GM18873 (cell line): ENCODE data around the gene CCDC187.
"Not testable (repeated sequence)": the region's sequence is repeated elsewhere in the genome, so short reads cannot be mapped to it uniquely, and the experiment has no call there.

ENCODE experiments used
- ATAC-seq: cut with Tn5 transposase; IDR thresholded peaks from one replicate; pipeline ENCODE4 v1.9.1; 2021; ENCODE audit warnings: mild to moderate bottlenecking, moderate library complexity, moderate number of reproducible peaks; ENCODE audit not compliant: unreplicated experiment, low FRiP score

CCDC187 gene

DNA sequence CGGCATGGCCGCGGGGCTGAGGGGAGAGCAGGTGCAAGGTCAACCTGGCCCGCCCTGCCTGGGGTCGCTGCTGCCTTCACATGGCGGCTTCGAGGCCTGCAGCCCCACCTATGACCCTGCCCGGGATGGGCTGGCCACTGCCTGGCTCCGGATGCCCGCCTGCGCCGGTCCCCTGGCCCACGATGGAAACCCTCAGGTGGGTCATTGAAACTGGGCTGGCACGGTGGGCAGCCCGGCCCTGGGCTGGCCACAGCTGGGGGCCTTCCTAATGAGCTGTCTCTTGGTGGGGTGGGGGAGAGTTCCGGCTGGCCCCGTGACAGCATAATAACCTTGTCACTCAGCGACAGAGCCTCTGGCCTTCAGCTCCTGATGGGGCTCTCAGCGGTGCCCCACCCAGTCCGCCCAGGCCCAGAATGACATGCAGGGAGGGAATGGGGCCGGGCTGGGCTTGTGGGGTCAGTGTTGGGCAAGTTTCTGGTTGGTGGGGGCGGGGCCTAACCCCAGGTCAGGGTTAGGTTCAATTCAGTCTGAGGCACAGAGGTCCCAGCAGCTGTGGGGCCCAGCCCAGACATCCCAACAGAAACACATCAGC, at the start of gene CCDC187:
Gene CCDC187 (minus strand): TSS at position 270 of the 592 bp plus-strand sequence. CDS start 264 bp downstream, at position 6.
- ATAC-seq = no peak

DNA sequence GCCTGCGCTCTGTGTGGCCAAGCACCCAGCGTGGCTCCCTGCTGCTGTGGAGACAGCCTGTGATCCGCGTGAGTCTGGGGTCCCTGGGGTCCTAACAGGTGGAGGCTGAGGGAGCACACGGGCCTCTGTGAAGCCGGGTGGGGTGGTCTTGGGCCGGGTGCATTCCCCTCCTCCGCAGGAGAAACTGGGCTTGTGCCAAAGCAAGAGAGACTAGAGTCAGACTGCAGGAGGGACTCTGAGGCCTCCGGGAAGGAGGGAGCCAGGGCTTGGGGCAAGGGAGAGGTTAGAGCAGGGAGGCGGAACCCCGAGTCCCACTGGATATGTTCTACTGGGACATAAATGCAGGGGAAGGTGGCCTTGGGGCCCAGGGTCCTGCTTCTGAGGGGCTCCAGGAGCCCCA, 49.2 kb upstream of the CCDC187 start:
- no peak for ATAC-seq

DNA sequence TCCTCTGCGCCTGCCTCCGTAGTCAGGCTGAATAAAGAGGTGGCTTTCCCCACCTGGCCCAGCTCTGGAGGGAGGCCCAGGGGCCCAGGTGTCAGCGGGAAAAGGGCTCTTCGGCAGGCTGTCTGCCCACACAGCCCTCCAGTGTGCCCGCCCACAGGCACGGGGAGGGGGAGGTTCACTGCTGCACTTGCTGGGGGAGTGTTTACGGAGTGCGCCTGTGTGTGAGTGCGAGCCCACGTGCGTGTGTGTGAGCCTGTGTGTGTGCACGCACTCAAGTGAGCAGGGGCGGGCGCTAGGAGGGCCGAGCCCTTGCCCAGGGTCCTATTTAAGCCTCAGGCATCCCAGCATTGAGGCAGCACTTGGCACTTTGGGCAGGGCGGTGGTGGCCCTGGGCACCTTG, 48.8 kb upstream of the CCDC187 start:
- no peak for ATAC-seq

DNA sequence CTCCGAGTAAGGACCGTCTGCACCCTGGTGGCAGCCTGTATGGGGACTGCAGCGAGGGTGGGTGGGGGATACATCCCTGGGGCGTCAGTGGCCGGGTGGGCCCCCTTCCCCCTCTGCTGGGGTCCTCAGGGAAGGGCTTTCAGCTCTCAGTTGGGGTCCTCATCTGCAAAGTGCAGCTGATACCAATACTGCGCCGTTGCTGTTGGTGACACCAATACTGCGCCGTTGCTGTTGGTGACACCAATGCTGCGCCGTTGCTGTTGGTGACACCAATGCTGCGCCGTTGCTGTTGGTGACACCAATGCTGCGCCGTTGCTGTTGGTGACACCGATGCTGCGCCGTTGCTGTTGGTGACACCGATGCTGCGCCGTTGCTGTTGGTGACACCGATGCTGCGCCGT, 48.0 kb upstream of the CCDC187 start:
- ATAC-seq = not testable (repeated sequence)

DNA sequence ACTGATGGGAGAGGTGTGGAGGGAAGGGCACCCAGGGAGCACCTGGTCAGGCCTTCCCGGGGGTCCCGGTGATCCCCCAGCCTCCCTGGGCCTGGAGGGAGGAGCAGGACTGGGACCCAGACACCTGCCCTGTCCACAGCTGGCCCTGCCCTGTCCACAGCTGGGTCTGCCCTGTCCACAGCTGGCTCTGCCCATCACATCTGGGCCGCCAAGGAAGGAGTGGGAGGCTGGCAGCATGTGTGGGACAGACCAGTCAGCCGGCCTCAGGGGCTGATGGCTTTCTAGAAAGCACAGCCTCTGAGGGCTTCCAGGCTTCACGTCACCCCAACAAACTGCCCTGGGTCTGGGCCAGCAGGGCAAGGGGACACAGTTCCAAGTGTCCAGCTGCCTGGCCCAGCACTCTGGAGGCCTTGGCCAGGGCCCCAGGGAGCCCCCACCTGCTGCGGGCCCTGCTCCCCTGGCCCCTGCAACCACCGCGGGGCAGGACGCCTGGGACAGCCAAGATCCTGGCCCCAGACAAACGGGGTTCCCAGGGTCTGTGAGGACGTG, 47.4 kb upstream of the CCDC187 start:
- ATAC-seq = no peak

DNA sequence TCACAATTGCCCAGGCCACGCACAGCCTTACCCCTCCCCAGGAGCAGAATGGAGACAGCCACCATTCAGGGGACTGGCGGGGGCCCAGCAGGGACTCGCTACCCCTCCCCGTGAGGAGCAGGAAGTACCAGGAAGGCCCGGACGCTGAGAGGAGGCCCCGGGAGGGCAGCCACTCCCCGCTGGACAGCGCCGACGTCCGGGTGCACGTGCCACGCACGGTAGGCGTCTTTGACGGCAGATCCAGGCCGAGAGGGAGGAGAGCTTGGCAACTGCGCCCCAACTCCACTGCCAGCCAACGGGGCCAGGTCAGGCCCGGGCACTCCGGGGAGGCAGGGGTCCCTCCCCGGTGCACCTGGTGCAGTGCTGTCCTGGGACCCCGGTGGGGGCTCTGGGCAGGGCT, 45.7 kb upstream of the CCDC187 start:
- ATAC-seq = no peak

DNA sequence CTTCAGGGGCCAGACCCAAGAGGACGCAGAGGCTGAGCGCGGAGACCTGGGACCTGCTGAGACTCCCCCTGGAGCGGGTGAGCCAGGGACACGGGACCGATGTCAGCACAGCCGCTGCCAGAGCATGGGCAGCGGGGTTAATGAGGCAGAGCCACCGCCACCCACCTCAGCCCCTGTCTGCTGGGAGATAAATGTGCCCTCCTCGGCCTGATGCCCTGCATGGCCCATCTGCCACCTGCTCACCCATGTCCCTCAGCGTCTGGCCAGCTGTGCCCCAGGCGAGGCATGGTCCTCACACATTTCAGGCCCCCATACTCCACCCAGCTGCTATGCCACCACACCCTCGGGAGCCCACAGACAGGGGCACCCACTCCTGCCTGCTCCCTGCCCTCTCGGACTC, 44.8 kb upstream of the CCDC187 start:
- no peak for ATAC-seq

DNA sequence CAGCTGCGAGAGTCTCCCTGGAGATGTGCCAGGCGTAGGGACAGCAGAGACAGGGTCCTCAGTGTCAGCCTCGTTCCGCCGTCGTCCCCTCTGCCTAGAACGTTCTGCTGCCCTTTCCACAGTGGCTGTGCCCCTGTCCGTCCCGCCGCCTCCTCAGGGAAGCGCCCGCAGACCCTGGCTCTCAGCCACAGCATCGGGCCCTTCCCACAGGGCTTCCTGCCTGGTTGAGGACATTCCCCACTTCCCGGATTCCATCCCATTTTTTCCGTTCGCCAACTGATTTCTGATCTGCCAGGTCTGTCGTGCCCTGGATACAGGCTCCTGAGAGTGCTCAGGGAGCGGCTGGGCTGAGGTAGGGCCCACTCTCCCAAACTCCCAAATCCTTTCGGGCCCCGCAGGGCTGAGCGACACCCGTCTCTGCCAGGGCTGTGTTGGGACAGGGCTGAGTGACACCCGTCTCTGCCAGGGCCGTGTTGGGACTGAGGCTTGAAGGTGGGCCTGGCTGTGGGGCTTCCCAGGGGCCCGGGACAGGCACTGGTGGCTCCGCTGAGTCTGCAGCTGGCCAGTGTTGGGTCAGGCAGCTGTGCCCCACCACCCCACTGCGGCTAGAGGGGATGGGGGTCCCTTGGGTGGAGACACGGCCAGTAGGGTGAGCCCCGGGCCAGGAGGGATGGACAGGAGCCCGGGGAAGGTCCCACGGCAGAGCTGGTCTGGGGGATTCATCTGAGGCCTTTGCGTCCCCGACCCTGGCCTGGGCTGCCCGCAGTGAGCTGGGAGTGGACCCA, 43.8 kb upstream of the CCDC187 start:
- ATAC-seq = no peak

DNA sequence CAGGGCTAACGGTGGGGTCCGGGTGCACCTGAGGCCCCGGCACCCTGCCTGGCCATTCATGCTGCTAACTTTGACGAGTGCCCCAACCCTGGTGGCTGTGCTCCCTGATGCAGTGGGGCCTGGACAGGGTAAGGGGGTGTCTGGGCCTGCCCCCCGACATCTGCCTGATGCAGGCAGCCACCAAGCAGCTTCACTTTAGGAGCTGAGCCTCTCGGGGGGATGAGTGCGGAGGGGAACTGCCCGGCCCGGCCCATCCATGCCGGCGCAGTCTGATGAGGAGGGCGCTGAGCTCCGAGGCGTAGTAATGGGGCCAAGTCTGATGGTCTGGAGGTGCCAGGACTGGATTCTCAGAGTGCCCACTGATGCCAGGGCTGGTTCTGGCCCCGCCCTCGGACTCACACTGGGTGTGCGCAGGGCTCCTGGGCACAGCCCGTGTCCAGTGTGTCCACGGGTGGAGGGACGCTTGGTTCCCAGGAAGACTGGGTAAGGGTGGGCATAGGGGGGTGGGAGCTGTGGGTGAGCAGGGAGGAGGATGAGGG, 43.1 kb upstream of the CCDC187 start:
- ATAC-seq = no peak

DNA sequence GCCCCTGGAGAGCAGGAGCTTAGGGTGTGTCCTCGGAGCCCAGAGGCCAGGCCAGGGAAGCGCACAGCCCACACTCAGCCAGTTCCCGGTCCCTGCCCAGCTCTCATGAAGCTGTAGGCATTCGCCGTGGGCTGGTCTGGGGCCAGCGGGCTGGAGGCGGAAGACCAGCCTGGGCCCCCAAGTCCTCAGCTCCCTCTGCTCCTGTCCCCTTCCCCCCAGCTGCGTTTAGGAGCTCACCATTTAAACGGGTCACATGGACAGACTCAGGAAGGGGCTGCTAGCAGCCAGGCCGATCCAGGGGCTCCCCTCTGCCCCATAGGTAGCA, 42.2 kb upstream of the CCDC187 start:
- ATAC-seq = no peak

DNA sequence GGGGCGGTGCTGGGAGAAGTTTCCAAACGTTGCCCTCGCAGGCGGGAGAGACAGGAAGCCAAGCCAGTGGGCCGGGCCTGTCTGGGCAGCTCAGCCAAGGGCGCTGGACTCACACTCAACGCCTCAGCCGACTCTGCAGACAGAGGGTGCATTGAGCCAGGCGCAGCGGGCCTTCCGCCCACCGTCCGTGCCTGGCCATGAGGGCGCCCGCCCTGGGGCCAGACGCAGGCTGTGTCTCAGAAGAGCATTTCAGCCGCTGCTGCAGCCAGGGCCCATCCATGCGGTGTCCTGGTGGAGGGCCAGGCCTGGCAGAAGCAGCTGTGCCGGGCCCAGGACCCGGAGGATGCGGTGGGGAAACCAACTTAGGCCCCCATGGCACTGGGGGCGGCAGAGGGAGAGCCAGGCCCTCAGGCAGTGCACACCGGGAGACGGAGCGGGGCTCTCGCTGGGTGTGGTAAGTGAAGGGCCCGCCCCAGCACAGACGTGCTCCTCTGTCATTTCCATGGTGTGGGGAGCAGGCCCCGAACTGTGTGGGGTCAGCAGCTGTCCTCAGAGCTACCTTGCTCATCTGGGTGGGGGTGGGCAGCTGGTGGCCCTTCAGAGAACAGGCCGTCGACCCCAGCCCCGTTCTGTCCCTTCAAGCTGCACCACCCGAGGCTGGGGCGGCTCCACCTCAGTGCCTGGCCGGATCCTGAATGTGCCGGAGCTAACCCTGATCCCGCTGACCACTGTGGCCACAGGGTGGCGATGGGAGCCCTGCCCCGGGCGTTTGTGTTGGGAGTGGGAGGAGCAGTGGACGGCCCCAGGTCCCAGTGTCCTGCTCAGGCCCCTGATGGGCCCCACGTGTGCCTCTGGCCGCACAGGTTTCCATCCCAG, 41.6 kb upstream of the CCDC187 start:
- no peak for ATAC-seq

DNA sequence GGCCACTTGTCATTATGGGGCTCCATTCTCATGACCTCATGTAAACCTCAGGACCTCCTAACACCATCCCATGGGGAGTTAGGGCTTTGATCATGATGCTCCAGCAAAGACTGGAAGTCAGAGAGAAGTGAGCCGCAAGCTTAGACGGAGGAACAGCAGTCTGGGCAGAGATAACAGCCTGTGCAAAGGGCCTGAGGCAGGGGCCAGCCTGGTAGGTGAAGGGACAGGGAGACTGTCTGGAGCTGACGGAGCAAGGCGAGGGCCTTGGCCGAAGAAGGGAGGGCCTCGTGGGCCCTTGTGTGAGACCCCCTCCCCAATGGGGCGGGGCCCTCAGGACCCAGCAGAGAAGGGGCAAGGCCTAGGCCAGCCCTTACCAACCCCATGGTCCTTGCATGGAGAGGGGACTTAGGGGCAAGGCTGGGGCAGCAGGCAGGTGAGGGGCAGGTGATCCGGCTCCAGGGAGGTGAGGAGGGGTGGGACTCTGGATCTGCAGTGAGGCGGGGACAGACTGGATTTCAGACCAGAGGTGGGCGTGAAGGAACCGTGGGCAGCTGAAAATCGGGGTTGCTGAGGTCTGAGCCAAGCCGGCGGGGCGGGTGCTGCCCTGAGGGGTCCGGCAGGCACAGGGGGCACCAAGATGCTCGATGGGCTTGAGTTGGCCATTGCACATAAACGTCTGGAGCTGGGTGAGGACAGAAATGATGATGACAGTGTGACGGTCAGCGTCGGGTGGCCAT, 40.8 kb upstream of the CCDC187 start:
- no peak for ATAC-seq

DNA sequence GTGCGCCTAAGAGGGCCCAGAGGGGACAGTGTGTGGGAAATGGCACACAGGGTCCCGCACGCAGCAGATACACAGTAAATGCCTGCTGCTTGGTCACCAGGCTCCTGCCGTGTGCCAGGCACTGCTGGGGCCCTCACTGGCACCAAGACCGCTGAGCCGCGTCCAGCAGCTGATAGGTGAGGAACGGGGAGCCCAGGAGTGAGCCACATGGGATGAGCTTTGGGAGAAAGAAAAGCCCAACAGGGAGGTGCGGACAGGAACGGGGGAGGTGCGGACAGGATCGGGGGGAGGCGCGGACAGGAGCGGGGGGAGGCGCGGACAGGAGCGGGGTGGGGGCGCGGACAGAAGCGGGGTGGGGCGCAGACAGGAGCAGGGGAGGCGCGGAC, 40.0 kb upstream of the CCDC187 start:
- ATAC-seq = no peak

DNA sequence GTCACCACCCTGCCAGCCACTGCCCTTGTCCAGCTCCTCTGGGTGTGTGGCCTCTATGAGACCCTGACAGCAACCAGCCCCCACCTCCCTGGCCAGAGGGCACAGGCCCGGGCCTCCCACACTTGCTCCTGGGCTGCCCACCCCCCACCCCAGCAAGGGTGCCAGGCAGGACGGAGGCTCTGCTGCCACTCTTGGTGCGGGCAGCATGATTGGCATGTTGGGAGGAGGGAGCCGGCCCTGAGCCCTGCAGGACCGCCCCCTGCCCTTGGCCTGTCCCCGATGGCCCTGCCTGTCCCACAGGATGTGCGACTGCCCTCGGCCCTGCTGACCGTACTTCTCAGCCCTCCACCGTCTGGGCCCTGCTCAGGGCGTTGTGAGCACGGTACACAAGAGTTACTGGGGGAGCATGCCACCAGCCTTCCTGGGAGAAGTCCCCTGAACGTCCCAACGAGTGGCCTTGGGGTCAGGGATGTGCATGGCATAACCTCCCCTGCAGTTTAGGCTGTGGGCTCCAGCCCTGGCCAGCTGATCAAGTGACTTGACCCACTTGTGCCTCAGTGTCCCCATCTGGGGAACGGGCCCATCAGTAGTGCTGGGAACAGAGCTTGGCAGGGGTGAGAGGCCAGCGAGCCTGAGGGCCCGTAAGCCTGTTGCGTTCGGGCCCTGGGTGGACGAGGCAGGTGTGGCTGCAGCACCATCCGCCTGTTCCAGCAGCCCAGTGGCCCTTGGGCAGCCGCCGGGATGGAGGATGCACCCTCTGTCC, 39.4 kb upstream of the CCDC187 start:
- no peak for ATAC-seq

DNA sequence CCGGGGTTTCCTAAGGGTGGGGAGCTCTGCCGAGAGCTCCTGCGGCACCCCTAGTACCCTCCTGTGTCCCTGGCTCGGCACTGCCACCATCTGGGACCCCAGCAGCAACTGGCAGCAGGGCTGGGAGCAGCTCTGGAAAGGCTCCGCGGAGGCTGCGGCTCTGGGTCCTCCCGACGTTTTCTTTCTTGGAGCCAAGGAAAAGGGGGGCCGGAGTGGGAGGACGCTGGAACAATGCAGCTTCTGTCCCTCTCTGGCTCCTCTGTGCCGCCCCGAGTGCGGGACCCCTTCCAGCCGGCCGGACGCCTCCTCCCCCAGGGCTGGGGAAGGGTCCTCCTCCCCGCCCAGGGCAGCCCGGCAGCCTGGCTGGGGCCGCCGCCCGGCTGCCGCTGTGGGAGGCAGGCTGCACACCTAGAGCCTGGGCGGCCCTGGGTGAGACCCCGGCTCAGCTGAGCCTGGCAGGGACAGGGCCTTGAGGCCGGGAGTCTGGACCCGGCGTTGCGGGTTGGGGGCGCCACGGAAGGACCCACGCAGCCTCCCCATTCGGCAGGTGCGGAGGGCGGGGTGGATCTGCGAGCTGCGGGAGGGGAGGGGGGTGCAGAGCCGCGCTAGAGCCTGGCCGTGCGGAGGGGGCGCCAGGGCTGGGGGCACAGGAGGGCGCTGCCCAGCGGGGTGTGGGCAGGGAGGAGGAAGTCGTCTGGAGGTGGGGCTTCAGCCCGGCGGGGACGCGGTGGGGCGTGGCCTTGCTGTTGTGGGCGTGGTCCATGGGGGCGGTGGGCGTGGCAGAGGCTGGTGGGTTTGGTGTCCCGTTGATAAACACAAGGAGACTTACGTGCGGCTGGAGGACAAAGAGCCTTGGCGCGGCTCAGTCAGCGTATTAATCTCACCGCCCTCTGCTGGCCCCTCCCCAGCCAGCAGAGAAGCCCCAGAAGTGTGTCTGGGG, 38.6 kb upstream of the CCDC187 start:
- ATAC-seq = no peak

DNA sequence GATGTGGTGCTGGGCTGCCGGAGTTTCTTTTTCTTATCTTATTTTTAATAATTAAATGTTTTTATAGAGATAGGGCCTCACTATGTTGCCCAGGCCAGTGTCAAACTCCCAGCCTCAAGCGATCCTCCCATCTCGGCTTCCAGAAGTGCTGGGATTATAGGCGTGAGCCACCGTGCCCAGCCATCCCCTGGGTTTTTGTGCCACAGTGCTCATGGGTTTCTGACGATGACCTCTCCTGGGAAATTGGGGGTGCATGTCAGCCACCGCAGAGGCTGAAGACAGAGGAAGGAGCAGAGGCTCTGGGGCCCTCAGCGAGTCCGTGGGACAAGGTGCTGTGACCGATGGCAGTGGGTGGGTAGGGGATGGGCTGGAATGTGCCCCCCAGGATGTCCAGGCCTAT, 37.9 kb upstream of the CCDC187 start:
- ATAC-seq = no peak

DNA sequence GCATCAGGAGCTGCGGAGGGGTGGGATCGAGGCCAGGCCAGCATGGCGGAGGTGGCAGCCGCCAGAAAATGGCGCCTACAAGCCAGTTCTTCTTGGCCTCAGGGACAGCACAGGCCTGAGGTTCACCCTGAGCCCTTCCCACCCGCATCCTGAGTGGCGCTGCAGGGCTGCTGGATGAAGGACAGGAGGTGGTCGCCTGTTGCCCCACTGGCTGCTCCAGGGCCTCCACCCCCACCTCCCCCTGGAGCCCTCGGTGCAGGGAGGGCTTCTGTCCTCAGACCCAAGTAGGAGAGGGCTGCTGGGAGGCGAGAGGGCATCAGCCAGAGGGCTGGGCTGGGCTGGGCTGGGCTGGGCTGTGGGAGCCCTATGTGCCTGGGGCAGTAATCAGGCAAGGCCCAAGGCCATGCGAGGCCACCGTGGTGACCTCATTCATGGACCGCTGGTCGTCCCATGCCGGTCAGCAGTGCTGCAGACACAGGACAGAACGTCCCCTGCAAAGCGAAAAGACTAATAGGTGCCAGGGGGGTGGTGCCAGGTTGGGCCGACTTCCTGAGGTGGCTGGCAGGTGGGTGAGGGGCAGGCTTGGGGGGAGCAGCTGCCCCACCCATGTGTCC, 37.3 kb upstream of the CCDC187 start:
- no peak for ATAC-seq
